ENCODE data around the gene SMIM7.

The SMIM7 gene

DNA sequence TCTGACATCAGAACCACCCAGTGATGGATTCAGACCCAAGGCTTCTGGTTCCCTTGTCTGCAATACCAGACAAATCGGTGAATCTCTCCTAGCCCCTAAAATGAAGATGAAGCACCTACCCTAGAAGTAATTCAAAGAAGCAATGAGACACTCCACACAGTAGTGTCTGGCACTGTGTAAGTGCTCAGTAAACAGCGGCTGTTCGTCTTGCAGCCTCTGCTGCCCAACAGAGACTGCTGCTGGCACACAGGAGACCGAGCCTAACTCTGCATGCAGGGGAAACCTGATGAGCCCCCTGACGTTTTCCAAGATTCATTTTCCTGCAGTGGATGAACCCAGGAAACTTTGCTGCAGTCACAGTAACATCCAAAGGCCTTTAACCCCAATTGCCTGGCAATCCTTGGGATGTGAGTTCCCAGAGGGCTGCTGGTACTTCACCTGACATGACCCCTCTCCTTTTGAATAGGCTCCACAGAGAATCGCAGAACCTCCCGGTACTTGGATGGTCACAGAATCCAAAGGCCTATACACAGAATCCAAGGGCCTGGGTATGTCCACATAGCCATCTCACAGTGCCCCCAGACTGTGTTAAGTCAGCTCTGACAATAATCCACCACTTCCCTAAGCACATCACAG, 38.7 kb downstream of the SMIM7 start:
- DNase-seq (ENCODE audit: low read depth) = no peak

DNA sequence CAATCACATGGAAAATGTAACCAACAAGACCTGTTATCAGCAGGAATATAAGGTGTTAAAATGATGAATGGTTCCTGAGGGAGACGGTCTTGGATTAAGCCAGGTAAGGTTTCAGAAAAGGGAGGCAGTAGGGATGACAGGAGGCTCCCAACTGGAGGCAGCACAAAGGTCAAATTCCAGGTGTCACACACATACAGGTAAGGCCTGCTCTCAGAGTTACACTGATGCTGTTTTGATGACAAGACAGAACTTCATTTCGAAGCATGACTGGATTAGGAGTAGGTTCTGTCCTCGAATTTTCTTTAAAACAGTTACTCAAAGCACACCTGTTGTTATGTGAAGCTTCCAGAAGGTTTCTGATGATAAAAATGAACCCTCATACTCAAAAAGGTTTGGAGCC, 39.4 kb downstream of the SMIM7 start:
- no peak for DNase-seq (ENCODE audit: low read depth)

DNA sequence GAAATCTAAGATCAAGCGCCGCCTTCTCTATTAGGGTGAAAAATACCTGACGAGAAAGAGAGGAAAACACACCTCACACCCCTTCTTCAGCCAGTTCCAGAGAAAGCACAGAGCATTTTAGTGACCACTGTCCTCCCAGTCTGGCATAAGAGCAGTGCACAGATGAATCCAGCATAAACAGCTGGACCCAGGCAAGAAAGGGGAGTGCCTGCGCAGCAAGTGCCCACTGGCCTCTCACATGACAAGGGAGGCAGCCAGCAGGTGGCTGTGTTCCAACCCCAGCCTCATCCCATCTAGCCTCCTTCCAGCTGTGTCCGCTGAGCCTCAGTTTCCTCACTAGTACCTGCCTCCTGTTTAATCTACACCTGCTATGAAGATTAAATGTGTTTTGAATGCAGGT, 39.9 kb downstream of the SMIM7 start:
- no peak for DNase-seq (ENCODE audit: low read depth)

DNA sequence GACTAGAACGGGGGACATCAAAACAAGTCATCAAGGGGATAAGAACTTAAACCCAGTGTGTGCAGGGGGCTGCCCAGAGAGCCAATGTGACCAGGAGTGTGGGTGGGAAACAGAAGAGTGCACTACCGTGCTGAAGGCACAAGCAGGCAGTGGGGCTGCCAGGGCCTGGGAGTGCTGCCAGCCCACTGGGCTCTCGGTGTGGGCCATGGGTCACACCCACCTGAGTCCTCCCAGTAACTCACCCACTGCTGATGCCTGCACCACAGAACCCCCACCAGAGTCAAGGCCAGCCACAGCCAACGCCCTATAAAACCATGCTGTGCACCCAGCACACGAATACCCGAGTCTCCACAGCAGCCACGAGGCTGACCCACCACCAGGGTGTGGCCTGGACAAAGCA, 40.5 kb downstream of the SMIM7 start:
- DNase-seq (ENCODE audit: low read depth) = no peak

DNA sequence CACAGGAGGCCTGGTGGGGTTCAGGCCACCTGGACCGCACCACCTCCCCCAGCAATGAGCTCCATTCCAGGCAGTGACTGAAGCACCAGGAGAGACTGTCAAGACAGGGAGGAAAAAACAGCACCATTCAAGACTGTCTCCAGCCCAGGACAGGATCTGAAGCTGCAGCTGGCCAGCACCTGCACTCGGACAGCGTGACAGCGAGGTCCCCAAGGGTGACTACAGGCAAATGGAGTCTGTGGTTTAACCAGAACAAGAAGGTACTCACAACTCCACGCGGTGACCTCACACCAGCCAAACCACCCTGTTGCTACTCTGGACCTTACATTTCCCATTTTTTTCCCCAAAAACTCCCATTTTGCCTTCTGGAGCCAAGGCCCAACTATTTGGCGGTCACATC, 41.7 kb downstream of the SMIM7 start:
- no peak for DNase-seq (ENCODE audit: low read depth)

DNA sequence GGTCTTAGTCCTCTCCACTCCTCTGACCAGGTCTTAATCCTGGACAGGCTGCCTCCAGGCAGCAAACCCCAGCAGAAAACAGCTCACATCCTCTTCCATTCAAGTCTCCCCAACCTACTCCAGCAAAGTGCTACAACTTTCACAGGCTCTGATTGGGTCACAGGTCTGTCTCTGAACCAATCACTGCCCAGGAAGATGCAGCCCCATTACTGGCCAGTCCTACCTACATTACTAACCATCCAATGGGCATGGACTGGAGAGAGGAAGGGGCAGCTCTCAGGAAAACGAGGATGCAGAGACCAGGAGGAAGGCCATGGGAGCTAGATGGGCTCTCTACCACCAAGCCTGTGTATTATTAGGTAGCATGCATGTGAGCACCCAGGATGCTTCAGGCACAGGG, 44.1 kb downstream of the SMIM7 start:
- no peak for DNase-seq (ENCODE audit: low read depth)

DNA sequence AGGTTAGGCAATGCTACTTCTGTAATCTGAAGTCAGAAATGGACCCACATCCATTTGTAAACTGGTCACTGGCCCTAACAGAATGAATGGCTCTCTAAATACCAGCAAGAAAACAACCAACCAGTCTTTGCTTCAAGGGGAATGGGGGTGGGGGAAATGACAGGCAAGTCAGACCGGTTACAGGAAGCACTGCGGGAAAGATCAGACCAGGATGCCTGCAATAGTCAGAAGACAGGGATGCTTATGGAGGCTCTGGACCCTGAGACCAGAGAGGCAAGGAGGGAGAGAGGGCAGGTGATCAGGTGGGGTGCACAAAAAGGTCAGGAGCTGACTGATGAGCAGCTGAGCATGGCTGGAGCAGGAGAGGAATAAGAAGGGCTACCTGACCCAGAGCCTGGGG, 45.0 kb downstream of the SMIM7 start:
- DNase-seq (ENCODE audit: low read depth) = no peak

DNA sequence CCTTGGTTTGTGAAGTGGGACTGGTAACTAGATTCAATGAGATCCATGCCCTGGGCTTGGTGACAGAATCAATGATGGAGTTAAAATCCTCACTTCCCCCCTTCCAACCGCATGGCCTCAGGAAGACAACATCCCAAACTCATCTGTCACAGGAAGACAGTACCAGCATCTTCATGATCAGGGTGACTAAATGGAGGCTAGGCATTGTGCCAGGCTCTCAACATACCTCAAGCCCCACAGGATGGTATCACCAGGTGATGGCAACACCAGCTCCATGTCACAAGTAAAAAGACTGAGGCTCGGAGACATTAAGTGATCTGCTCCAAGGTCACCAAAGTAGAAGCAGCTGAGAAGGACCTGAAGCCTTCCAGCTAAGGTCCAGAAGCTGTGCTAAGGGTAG, 46.1 kb downstream of the SMIM7 start:
- DNase-seq (ENCODE audit: low read depth) = no peak

DNA sequence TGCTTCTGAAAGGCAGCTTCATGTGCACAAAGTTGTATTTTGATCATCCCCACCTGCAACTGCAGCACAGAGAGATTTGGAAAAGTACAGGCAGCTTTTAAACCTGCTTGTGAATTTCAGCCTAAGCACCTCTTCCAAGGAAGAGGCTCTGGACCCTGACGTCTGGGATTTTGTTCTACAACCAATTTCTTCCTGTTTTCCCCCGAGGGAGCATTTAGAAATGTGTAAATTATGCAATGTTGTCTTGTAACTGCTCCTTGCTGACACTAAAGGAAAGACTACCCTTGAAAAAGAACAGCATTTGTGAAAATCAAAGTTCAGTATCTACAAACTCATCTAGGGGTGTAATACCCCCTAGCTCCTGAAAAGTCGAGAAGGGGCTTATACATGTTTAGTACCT, 47.3 kb downstream of the SMIM7 start:
- DNase-seq (ENCODE audit: low read depth) = no peak

DNA sequence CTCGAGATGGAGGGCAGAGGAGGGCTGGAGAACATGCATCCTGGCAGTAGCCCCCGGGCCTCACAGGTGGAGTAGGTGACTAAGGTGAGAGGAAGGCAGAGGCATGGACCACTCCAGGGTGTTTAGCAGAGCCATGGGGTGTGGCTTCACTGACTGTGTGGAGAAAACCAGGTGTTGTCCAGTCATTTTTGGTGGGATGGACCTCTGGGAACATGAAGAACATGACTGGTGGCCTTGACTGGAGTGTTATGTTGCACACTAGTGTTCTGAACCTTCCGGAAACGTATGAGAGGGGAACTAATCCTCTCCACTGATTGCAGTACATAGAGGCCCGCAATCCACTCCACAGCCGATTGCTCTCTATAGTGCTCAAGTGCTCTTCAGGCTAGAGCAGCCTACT, 48.8 kb downstream of the SMIM7 start:
- DNase-seq (ENCODE audit: low read depth) = no peak

DNA sequence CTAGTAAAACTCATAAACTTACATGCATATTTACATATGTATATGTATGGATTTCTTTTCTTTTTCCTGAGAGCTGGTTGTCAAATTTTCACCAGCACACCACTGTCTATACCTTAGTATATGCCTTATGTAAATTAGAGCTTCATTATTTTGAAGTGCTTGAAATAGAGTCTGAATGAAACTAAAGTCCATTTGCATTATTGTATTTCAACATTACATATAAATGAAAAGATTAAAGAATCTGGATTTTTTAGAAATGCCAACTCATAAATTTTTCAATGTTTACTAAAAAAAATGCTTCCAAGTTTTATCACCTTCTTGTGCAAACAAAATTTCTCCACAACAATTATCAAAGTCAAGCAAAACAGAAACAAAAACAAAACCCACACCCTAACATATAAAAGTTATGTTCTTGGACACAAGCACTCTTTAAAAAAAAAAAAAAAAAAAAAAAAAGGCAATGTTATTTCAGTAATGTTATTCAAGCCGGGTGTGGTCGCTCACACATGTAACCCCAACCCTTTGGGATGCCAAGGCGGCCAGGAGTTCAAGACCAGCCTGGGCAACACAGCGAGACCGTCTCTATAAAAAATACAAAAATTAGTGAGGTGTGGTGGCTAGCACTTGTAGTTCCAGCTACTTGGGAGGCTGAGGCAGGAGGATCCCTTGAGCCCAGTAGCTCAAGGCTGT, 50.3 kb downstream of the SMIM7 start:
- no peak for DNase-seq (ENCODE audit: low read depth)

DNA sequence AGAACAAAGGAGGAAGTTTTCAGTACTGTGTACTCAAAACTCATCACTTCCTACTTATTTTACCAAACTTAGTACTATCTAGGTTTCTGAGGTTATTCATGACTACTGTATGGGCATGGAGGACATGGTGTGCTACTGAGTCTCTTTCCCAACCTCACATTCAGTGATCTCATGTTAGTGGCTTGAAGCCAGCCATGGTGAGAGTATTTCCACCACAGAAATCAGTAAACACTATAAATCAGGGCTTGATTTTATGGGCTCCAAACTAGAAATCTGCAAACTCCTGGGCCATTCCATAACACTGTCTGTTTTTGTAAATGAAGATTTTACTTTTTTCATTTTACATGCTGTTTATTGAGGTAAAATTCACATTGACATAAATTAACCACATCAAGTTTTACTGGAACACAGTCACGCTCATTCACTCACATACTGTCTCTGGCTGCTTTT, 51.6 kb downstream of the SMIM7 start:
- DNase-seq (ENCODE audit: low read depth) = peak; percentile 67

DNA sequence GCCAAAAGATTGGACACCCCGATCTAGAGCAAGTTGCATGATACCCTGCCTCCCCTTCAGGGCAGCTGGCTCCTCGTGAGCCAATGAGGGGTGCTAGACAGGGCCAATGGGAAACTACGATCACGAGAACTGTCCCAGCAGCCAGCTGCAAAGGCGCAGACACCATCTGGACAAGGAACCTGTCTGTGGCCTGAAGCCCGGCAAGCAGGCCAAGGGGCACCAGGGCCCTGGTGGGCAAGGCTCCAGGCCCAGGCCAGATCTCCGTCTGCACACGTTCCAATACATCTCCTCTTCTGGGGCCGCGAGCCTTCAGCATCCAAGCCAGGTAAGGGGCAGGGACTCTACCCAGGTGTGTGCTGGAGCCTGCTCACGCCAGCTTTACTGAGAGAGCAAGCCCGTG, 52.1 kb downstream of the SMIM7 start:
- DNase-seq (ENCODE audit: low read depth) = no peak

DNA sequence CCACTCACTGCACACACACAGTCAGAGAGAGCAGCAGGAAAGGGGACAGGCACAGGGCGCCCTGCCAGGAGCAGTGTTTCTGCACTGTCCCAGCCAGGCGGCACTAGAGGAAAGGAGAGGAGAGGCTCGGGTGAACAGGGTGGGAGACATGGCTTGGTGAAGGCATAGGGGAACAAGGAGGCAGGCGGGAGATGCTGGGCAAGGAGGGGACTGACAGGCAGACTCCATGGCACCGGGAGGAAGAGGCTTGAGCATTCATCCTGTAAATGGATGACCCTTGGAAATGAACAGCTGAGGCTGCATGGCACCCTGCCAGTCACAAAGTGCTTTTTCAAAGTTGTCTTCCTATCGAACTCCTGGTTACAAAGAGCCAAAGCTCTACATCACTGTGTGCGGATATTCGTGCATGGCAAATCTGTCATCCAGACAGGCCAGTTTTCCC, 54.4 kb downstream of the SMIM7 start:
- DNase-seq (ENCODE audit: low read depth) = no peak

DNA sequence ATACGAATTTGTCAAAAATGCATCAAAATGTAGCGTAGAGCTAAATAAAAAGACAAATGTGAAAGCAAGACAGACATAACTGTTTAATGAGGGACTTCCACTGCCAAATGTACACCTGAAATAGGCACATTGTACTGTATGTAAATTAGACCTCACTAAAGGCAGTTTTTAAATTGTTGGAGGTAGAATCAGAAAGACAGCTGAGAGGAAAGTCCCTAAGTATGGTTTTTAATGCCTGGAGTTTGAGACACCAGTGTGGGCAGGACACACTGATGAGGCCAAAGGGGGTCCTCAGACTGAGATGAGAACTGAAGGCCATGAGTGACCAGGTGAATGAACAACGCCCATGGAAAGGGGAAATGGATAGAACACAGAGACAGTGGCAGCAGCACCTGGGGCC, 54.8 kb downstream of the SMIM7 start:
- DNase-seq (ENCODE audit: low read depth) = no peak

DNA sequence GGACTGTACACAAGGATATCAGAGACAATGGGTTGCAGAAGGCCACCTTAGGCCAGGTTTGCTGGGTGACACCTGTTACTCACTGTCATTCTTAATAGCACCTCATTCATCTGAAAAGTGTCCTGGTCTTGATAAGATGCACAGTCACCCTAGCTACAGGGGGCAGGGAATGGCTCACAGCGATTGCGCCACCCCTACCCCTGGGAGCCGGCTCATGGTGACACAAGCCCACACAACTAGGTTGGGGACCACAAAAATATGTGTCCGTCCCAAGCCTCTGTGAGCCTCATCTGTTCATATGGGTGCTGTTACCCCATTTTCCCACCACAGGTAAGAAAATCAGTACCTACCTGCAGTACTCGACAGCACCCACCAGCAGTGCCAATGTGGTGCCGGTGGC, 55.3 kb downstream of the SMIM7 start:
- DNase-seq (ENCODE audit: low read depth) = no peak

DNA sequence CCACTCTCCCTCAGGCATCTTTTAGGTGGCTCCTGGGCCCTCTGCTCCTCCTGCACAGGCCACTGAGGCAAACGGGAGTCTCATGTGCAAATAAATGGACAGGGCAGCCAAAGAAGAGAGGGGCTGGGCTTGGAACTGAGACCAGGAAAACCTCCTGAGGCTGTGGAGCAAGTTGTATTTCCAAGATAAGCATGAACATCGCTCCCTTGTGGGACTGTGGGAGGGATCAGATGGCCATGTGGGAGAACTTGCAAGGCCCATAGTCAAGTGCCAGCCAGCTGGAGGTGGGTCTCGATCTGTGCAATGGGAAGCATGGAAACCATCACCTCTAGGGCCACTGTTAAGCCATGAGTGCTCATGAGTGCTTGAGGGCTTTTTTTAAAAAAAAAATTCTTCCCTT, 56.9 kb downstream of the SMIM7 start:
- no peak for DNase-seq (ENCODE audit: low read depth)

DNA sequence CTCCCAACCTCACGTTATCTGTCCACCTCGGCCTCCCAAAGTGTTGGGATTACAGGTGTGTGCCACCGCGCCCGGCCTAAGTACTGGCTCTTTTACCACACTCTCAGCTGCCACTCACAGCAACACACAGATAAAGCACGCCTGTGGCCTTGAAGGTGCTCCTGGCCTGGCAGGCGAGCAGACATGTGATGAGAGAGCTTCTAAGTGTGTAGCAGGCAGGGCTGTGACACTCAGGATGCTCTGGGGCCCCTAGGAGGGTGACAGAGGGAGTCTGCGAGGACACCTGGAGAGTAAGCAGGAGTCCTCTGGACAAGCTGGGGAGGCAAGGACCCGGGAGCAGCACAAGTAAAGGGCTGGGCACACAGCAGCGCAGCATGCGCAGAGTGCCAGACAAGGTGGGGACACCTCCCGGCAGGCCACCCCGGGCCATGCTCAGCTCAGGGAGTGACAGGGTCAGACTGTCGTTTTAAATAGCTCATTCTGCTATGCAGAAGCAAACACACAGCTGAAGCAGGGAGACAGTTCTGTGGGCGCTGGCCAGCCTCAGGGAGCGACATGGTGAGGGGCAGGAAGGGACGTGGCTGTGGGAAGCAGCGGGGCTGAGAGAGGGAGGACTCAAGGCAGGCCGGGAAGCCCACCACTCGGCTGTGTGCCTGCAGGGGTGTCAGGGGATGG, 58.4 kb downstream of the SMIM7 start:
- DNase-seq (ENCODE audit: low read depth) = no peak

DNA sequence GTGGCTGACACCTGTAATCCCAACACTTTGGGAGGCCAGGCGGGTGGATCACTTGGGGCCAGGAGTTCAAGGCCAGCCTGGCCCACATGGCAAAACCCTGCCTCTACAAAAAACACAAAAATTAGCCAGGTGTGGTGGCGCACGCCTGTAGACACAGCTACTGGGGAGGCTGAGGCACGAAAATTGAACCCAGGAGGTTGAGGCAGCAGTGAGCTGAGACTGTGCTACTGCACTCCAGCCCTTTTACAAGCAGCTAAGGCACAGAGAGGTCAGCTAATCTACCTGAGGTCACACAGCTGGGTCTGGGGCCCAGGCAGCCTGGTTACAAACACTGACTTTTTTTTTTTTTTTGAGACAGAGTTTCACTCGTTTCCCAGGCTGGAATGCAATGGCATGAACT, 59.1 kb downstream of the SMIM7 start:
- DNase-seq (ENCODE audit: low read depth) = no peak

DNA sequence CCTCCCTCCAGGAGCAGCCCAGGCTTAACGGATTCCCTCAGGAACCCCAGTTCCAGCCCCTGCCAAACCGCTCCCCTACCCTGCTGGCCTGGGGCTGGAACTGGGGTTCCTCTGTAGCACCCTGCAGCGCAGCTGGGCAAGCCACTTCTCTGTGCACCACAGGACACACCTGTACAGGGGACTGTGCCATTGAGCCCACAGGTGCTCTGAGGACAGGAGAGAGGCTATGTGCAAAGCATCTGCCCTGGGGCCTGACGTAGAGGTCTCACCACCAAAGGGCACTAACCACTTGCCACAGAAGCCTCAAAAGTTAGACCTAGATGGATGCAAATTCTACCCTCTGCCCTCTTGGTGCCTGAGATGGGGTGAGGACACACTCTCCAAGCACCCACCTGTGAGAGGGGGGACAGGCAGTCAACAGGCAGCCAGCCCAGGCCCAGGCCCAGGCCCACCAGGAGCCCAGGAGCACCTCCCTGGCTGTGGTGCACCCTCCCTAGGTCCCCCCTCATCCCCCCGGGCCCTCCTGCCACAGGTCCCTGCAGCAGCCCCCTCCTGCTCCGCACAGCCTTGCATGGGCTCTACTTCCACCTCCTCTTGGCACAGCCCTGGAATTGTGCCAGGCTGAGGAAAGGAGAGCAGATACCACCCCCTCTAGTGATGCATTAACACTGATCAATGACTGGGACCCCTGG, 60.1 kb downstream of the SMIM7 start:
- DNase-seq (ENCODE audit: low read depth) = no peak

DNA sequence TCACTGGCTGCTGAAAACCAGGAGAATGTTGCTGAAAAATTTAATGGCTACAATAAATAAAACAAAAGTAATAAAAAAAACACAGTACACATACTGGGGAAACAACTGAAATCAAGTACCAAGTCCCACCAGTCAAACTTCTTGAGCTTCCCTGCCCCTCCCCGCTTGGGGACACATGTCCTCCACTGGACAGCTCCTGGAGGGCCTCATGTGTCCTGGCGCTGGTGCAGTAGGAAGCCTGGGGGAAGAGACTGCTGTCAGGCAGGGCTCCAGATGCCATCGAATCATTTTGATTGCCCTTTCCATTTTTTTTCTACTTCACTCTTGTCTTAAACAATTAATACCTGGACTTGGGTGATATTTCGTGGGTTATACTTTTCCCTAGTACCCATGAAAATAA, 61.1 kb downstream of the SMIM7 start:
- no peak for DNase-seq (ENCODE audit: low read depth)

DNA sequence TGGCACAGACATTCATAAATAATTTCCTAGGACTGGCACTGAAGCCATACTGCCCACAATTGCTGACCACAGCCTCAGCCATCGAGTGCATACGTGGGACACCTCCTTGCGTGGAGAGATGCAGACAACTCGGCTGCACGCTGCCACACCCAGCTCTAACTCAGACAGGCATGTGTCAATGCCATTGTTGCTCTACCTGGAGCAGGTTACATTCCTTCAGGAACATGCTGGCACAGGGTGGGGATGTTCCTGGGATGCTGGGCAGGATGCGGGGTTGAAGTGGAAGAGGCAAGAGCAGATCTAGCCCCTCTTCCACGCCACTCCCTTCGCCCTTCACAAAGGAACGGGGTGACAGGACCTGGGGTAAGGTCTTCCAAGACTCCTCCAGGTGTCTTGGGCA, 63.5 kb downstream of the SMIM7 start:
- no peak for DNase-seq (ENCODE audit: low read depth)
